PC-9 (cell line): ENCODE data around the gene TPST2.

Source experiments
- CTCF ChIP-seq: fragments of 200-600 bp; sonication (generic); conservative IDR thresholded peaks from 2 replicates; pipeline ENCODE4 v1.6.1; 2017; ENCODE audit warnings: mixed run types, antibody characterized with exemption, mild to moderate bottlenecking, moderate library complexity
- EZH2 ChIP-seq: fragments of 200-600 bp; sonication (generic); IDR thresholded peaks from 2 replicates; pipeline ENCODE4 v1.8.0; 2017; ENCODE audit warnings: antibody characterized with exemption, low read depth

GRCh38 chr22:26554956-26555355 is 35.0 kb downstream of the TPST2 start:
- no peak for TF ChIP-seq CTCF
- no peak for TF ChIP-seq EZH2
